Endodermal cell (in vitro differentiated cells): ENCODE data around the gene SPRED2. TPM values are rescaled to one million over a fixed set of nuclear protein-coding genes. Genes with fewer than 3 reads are reported as not detected.

Source experiments
- DNase-seq: peaks from one replicate; pipeline ENCODE4 v3.0.0-alpha.2; 2017
- H3K27ac ChIP-seq: 2 replicates; pipeline ENCODE4 v1.5.1; 2013; ENCODE audit warnings: mild to moderate bottlenecking, low read depth, low read length, moderate library complexity
- H3K27me3 ChIP-seq: 2 replicates; pipeline ENCODE4 v1.6.1; 2013; ENCODE audit warnings: mild to moderate bottlenecking, low read length, moderate library complexity; ENCODE audit not compliant: insufficient read depth, control insufficient read depth, poor library complexity, severe bottlenecking
- H3K36me3 ChIP-seq: 2 replicates; pipeline ENCODE4 v1.7.0; 2013; ENCODE audit warnings: mild to moderate bottlenecking, low read length, moderate library complexity; ENCODE audit not compliant: control insufficient read depth, insufficient read depth
- H3K4me1 ChIP-seq: one replicate; pipeline ENCODE4 v1.7.0; 2013; ENCODE audit warnings: low read length; ENCODE audit not compliant: control insufficient read depth, insufficient read depth
- H3K4me3 ChIP-seq: 2 replicates; pipeline ENCODE4 v1.5.1; 2013; ENCODE audit warnings: mild to moderate bottlenecking, low read length, moderate library complexity
- H3K9ac ChIP-seq: 2 replicates; pipeline ENCODE4 v1.6.1; 2013; ENCODE audit warnings: mild to moderate bottlenecking, low read length, moderate library complexity; ENCODE audit not compliant: poor library complexity, severe bottlenecking; ENCODE audit errors: extremely low read depth
- H3K9me3 ChIP-seq: 2 replicates; pipeline ENCODE4 v1.6.1; 2013; ENCODE audit warnings: mild to moderate bottlenecking, low read length, moderate library complexity; ENCODE audit not compliant: control insufficient read depth
- H3K27ac Mint-ChIP-seq: 2 replicates; pipeline ENCODE4 v1.8.0; 2020; ENCODE audit warnings: mixed read lengths
- H3K27me3 Mint-ChIP-seq: 2 replicates; pipeline ENCODE4 v1.8.0; 2021; ENCODE audit warnings: mild to moderate bottlenecking, mixed read lengths; ENCODE audit not compliant: insufficient read depth
- H3K36me3 Mint-ChIP-seq: 2 replicates; pipeline ENCODE4 v1.8.0; 2020; ENCODE audit warnings: low read depth, mixed read lengths
- H3K4me1 Mint-ChIP-seq: 2 replicates; pipeline ENCODE4 v1.8.0; 2020; ENCODE audit warnings: mixed read lengths
- H3K4me3 Mint-ChIP-seq: 2 replicates; pipeline ENCODE4 v1.8.0; 2020; ENCODE audit warnings: mild to moderate bottlenecking, moderate library complexity, mixed read lengths
- H3K9me3 Mint-ChIP-seq: 2 replicates; pipeline ENCODE4 v1.8.0; 2020; ENCODE audit warnings: mild to moderate bottlenecking, mixed read lengths
- WGBS, 2 experiments: methylation state at CpG; one replicate each; pipeline versions ENCODE4 v1.1.5 to v1.1.7; 2013; ENCODE audit warnings: missing lambda C conversion rate in 2 of 2, mixed read lengths in 1 of 2; ENCODE audit not compliant: insufficient coverage in 1 of 2, insufficient read length in 1 of 2; 5-methylcytosine and 5-hydroxymethylcytosine counted together
- total RNA-seq, 2 donors: library from RNA; stranded (reverse); fragmentation: NEBNext Ultra II Directional in 1 of 2; extraction: Animal tissue kit (Norgen Biotek cat#: 25700) in 1 of 2; gene quantifications; 2 replicates in 1 of 2; 3 replicates in 1 of 2; pipeline ENCODE4 v1.2.1, GENCODE V29; 2021
- TF ChIP-seq, protein P1 (sequence below): fragments of 200-600 bp; sonication (generic); conservative IDR thresholded peaks from 2 replicates; pipeline ENCODE4 v1.5.0; 2021; ENCODE audit warnings: antibody characterized with exemption, mild to moderate bottlenecking

The SPRED2 gene
- total RNA-seq, 2 donors from 2014 or later, result 60.3 to 70.1 TPM

DNA sequence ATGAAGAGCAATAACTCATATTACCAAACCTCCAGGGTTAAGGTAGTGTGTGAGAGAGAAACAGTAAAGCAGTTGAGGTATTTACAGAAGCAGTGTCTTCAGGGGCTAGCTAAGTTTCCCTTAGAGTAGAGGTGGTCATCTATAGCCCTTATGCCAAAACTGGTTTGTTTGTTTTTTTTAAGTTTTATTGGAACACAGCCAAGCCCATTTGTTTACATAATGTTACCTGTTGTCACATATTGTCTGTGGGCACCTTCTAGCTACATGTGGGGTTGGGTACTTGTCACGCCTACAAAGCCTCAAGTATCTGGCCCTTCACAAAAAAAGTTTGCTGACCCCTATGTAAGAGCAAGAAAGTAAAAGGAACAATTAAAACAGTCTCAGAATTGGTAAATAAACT is 165.4 kb downstream of the SPRED2 start:
- Histone ChIP-seq H3K27ac (no peak overlapping the region), H3K36me3 (peaks cover 82% of the 10 kb centered on the region), H3K27me3 (no peaks in the 10 kb centered on the region), H3K4me1 (peaks cover 4% of the 10 kb centered on the region), H3K4me3 (no peak overlapping the region), H3K9ac (no peak overlapping the region), H3K9me3 (no peaks in the 10 kb centered on the region)
- H3K27ac Mint-ChIP-seq, result no peak overlapping the region
- H3K9me3 Mint-ChIP-seq, result no peaks in the 10 kb centered on the region
- H3K4me3 Mint-ChIP-seq, result no peak overlapping the region
- 97% methylated on average over 1 of the region's 1 CpG; no CpG with 5 or more reads in 1 of the 2 experiments for WGBS, 2 experiments
- peaks cover 21% of the 10 kb centered on the region for H3K4me1 Mint-ChIP-seq
- H3K27me3 Mint-ChIP-seq, result peaks cover 9% of the 10 kb centered on the region
- TF ChIP-seq, protein P1, sequence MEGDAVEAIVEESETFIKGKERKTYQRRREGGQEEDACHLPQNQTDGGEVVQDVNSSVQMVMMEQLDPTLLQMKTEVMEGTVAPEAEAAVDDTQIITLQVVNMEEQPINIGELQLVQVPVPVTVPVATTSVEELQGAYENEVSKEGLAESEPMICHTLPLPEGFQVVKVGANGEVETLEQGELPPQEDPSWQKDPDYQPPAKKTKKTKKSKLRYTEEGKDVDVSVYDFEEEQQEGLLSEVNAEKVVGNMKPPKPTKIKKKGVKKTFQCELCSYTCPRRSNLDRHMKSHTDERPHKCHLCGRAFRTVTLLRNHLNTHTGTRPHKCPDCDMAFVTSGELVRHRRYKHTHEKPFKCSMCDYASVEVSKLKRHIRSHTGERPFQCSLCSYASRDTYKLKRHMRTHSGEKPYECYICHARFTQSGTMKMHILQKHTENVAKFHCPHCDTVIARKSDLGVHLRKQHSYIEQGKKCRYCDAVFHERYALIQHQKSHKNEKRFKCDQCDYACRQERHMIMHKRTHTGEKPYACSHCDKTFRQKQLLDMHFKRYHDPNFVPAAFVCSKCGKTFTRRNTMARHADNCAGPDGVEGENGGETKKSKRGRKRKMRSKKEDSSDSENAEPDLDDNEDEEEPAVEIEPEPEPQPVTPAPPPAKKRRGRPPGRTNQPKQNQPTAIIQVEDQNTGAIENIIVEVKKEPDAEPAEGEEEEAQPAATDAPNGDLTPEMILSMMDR, result no peak
- DNase-seq, result no peak
- H3K36me3 Mint-ChIP-seq, result peaks cover 58% of the 10 kb centered on the region

DNA sequence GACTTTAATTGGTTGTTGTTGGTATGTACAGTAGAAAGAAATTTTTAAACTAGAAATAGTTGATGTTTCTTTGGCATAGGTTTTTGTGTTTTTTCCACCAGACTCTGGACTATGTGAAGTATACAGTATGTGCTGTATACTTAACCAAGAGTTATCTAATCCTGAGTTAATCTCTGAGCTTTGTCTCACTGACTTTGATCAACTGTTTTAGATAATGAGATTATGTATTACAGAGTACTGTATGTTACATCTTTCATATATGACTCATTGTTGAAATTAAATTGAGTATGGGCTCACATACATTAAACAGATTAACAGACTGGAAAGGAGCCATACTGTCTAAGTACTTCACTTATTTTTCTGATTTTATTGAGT is 166.7 kb downstream of the SPRED2 start:
- peaks cover 4% of the 10 kb centered on the region for H3K4me1 ChIP-seq
- H3K36me3 ChIP-seq, result peaks cover 82% of the 10 kb centered on the region
- no peak overlapping the region for H3K27ac ChIP-seq
- H3K4me3 ChIP-seq, result no peak overlapping the region
- Mint-ChIP-seq H3K36me3 (peaks cover 62% of the 10 kb centered on the region), H3K4me1 (peaks cover 21% of the 10 kb centered on the region), H3K27ac (no peak overlapping the region), H3K4me3 (no peak overlapping the region), H3K9me3 (no peaks in the 10 kb centered on the region), H3K27me3 (peaks cover 2% of the 10 kb centered on the region)
- H3K9me3 ChIP-seq, result no peaks in the 10 kb centered on the region
- no peak for DNase-seq
- TF ChIP-seq, protein P1, result no peak
- no peaks in the 10 kb centered on the region for H3K27me3 ChIP-seq
- H3K9ac ChIP-seq, result no peak overlapping the region

DNA sequence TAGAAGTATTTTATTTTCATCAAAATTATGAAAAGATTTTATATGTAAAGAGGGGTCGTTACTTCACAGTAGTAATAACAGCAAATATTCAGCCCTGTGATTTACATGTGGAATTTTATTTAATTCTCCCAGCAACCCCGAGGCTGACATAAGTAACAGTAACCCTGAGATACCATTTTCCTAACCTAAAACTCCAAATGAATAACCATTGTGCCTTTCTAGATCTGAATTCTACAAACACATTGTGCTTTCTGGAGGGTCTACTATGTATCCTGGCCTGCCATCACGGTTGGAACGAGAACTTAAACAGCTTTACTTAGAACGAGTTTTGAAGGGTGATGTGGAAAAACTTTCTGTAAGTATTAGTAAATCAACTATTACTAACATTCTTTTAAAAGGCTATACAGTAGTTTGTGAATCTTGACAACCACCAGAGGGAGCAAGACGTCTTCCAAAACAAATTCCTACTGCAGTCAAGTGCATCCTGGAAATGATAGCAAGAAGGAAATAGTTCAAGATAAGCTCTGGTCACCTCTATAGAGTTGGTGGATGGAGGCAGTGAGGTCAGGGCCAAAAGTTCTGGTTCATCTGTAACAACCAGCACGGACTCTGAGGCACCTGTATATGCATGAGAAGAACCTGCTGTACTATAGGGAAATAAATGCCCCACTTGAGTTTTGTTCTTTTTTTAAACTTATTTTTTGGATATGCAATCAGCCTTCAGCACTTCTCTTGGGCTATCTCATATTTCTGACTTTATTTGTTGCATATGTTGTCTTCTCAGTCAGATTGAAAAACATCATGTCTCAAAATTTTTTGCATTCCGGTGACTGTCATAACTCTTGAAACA is 167.4 kb downstream of the SPRED2 start:
- Histone ChIP-seq H3K9ac (no peak overlapping the region), H3K27ac (no peak overlapping the region), H3K36me3 (peaks cover 83% of the 10 kb centered on the region), H3K4me1 (peaks cover 4% of the 10 kb centered on the region), H3K27me3 (no peaks in the 10 kb centered on the region), H3K9me3 (no peaks in the 10 kb centered on the region), H3K4me3 (no peak overlapping the region)
- WGBS, 2 experiments, result 55 to 60% methylated on average over 4 to 8 of the region's 8 CpGs
- Mint-ChIP-seq H3K36me3 (peaks cover 57% of the 10 kb centered on the region), H3K4me1 (peaks cover 21% of the 10 kb centered on the region), H3K27me3 (no peaks in the 10 kb centered on the region), H3K4me3 (no peak overlapping the region), H3K9me3 (no peaks in the 10 kb centered on the region), H3K27ac (no peak overlapping the region)
- TF ChIP-seq, protein P1, result peak; percentile 89
- peak; percentile 47 for DNase-seq
